Neural cell (in vitro differentiated cells): Measurements from ENCODE around the gene TULP1. TPM values are rescaled to one million over a fixed set of nuclear protein-coding genes. Genes with fewer than 3 reads are reported as not detected.
"Not testable (repeated sequence)": the region's sequence is repeated elsewhere in the genome, so short reads cannot be mapped to it uniquely, and the experiment has no call there.

Source experiments
- H2AFZ ChIP-seq: fragments of 200-600, 300-800 bp; sonication (generic), shearing (Covaris generic); 2 replicates; pipeline ENCODE4 v1.6.0; 2014; ENCODE audit warnings: low read depth, mild to moderate bottlenecking, antibody characterized with exemption, low read length, moderate library complexity
- H3F3A ChIP-seq: fragments of 200-600 bp; shearing (Covaris generic); 2 replicates; pipeline ENCODE4 v1.6.1; 2016; ENCODE audit warnings: mild to moderate bottlenecking, moderate library complexity, mixed read lengths, antibody characterized with exemption, low read length; ENCODE audit not compliant: insufficient read depth, poor library complexity, severe bottlenecking
- H3K27ac ChIP-seq: fragments of 200-600, 300-800 bp; sonication (generic), shearing (Covaris generic); 2 replicates; pipeline ENCODE4 v1.5.1; 2014; ENCODE audit warnings: mild to moderate bottlenecking, low read length, moderate library complexity
- H3K27me3 ChIP-seq: fragments of 300-800, 200-600 bp; sonication (generic), shearing (Covaris generic); 2 replicates; pipeline ENCODE4 v1.6.0; 2014; ENCODE audit warnings: mild to moderate bottlenecking, low read depth, low read length, moderate library complexity; ENCODE audit not compliant: insufficient read depth
- H3K36me3 ChIP-seq: fragments of 300-800, 200-600 bp; sonication (generic), shearing (Covaris generic); 2 replicates; pipeline ENCODE4 v1.5.1; 2014; ENCODE audit warnings: mild to moderate bottlenecking, antibody characterized with exemption, low read length, moderate library complexity; ENCODE audit not compliant: insufficient read depth
- H3K4me2 ChIP-seq: fragments of 300-800, 200-600 bp; sonication (generic), shearing (Covaris generic); 2 replicates; pipeline ENCODE4 v1.6.0; 2014; ENCODE audit warnings: mild to moderate bottlenecking, low read length
- H3K4me3 ChIP-seq: fragments of 300-800, 200-600 bp; sonication (generic), shearing (Covaris generic); 2 replicates; pipeline ENCODE4 v1.5.1; 2014; ENCODE audit warnings: mild to moderate bottlenecking, low read length, moderate library complexity
- H3K79me2 ChIP-seq: fragments of 200-600 bp; shearing (Covaris generic); replicated peaks from 2 replicates; pipeline ENCODE4 v1.6.0; 2014; ENCODE audit warnings: mild to moderate bottlenecking, low read length, moderate library complexity; ENCODE audit not compliant: insufficient read depth
- H3K9ac ChIP-seq: fragments of 300-800, 200-600 bp; sonication (generic), shearing (Covaris generic); 2 replicates; pipeline ENCODE4 v1.6.1; 2016; ENCODE audit warnings: mild to moderate bottlenecking, low read length, mixed read lengths
- H3K9me2 ChIP-seq: fragments of 200-600 bp; shearing (Covaris generic); 2 replicates; pipeline ENCODE4 v1.6.1; 2016; ENCODE audit warnings: mild to moderate bottlenecking, low read length, mixed read lengths; ENCODE audit not compliant: insufficient read depth
- H3K9me3 ChIP-seq: fragments of 200-600, 300-800 bp; sonication (generic), shearing (Covaris generic); 2 replicates; pipeline ENCODE4 v1.6.1; 2016; ENCODE audit warnings: mild to moderate bottlenecking, mixed run types, low read length, moderate library complexity, mixed read lengths
- H4K20me1 ChIP-seq: fragments of 200-600 bp; shearing (Covaris generic); 2 replicates; pipeline ENCODE4 v1.6.1; 2016; ENCODE audit warnings: mild to moderate bottlenecking, mixed run types; ENCODE audit not compliant: insufficient read depth
- CTCF ChIP-seq: fragments of 450-650 bp; IDR thresholded peaks from 2 replicates; pipeline ENCODE4 v1.5.1; 2014; ENCODE audit warnings: antibody characterized with exemption, mild to moderate bottlenecking, moderate library complexity; ENCODE audit not compliant: poor library complexity, severe bottlenecking
- EP300 ChIP-seq: fragments of 450-650 bp; conservative IDR thresholded peaks from 2 replicates; pipeline ENCODE4 v1.6.1; 2014; ENCODE audit warnings: antibody characterized with exemption, mild to moderate bottlenecking, moderate library complexity; ENCODE audit not compliant: poor library complexity, severe bottlenecking
- EZH2 ChIP-seq: fragments of 200-600, 300-800 bp; shearing (Covaris generic), sonication (generic); IDR thresholded peaks from 2 replicates; pipeline ENCODE4 v1.6.1; 2014; ENCODE audit warnings: antibody characterized with exemption, low read length, borderline replicate concordance, mild to moderate bottlenecking; ENCODE audit not compliant: insufficient read depth, poor library complexity, severe bottlenecking
- MXI1 ChIP-seq: fragments of 450-650 bp; conservative IDR thresholded peaks from 2 replicates; pipeline ENCODE4 v1.6.1; 2014; ENCODE audit warnings: antibody characterized with exemption, mild to moderate bottlenecking; ENCODE audit not compliant: poor library complexity, severe bottlenecking
- POLR2AphosphoS5 ChIP-seq: IDR thresholded peaks from 2 replicates; pipeline ENCODE4 v1.6.1; 2012
- RAD21 ChIP-seq: fragments of 450-650 bp; conservative IDR thresholded peaks from 2 replicates; pipeline ENCODE4 v1.6.1; 2014; ENCODE audit warnings: antibody characterized with exemption, mild to moderate bottlenecking, moderate library complexity
- REST ChIP-seq: IDR thresholded peaks from 2 replicates; pipeline ENCODE4 v1.6.1; 2012; ENCODE audit warnings: borderline replicate concordance
- SMC3 ChIP-seq: fragments of 450-650 bp; conservative IDR thresholded peaks from 2 replicates; pipeline ENCODE4 v1.6.1; 2014; ENCODE audit warnings: antibody characterized with exemption, mild to moderate bottlenecking, moderate library complexity; ENCODE audit not compliant: poor library complexity
- TAF1 ChIP-seq: IDR thresholded peaks from 2 replicates; pipeline ENCODE4 v1.6.1; 2012; ENCODE audit warnings: low read depth
- polyA plus RNA-seq: library from polyadenylated mRNA; depleted of rRNA; stranded (reverse); fragments of >200 nt; gene quantifications from 2 replicates; pipeline ENCODE4 v1.2.3, GENCODE V29; 2014

The TULP1 gene
- polyA plus RNA-seq, 1 donor from 2014 or later = not detected

DNA sequence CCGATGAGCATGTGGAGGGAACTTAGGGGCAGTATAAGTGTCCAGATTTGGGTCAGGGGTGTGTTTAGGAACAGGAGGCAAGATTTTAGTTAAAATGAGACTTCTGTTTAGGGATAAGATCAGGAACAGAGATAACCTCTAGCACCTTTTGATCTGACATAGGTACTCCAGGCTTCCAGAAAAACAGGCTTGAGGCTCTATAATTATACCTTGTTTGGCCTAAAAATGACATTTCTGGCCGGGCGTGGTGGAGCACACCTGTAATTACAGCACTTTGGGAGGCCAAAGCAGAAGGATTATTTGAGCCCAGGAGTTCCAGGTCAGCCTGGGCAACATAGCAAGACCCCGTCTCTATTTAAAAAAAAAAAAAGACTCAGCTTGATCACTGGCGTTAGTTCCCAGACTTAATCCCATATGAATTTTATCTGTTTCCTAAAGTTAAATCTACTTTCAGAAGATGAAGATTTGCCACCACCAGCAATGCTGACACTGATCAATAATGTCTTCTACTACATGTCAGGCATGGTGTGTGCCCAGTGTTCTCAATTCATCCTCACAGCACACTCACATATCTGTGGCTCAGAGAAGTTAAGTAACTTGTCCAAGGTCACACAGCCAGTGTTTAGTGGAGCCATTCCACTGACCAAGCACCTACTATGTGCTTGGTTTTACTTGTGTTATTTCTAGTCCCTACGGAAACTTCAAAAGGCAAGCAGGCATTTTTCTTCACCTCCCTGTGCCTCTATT is 6.0 kb upstream of the TULP1 start:
- Histone ChIP-seq H3K4me2 (no peak overlapping the region), H2AFZ (no peak overlapping the region), H3K27me3 (no peaks in the 10 kb centered on the region), H3K9ac (no peak overlapping the region), H3K4me3 (no peak overlapping the region), H3K9me2 (no peaks in the 10 kb centered on the region), H3K79me2 (no peaks in the 10 kb centered on the region), H3F3A (no peaks in the 10 kb centered on the region), H3K9me3 (no peaks in the 10 kb centered on the region), H3K36me3 (no peaks in the 10 kb centered on the region), H3K27ac (no peak overlapping the region), H4K20me1 (no peaks in the 10 kb centered on the region)
- no peak for TF ChIP-seq SMC3
- no peak for TF ChIP-seq EZH2
- TF ChIP-seq TAF1 = no peak
- TF ChIP-seq MXI1 = no peak
- no peak for TF ChIP-seq EP300
- TF ChIP-seq RAD21 = no peak
- no peak for TF ChIP-seq REST
- no peak for TF ChIP-seq POLR2AphosphoS5
- no peak for TF ChIP-seq CTCF

GRCh38 chr6:35517978-35518377 is 5.3 kb upstream of the TULP1 start:
- not testable (repeated sequence) for H3K4me3 ChIP-seq, H3K27me3 ChIP-seq, H3K36me3 ChIP-seq, H3K9ac ChIP-seq, H3F3A ChIP-seq, H3K4me2 ChIP-seq, H3K9me3 ChIP-seq, H4K20me1 ChIP-seq, H2AFZ ChIP-seq, H3K79me2 ChIP-seq, H3K27ac ChIP-seq, H3K9me2 ChIP-seq
